Activated naive CD4-positive, alpha-beta T cell treated with anti-CD3 and anti-CD28 coated beads, Interleukin-2, amount 50 U/mL, for 16 hours (primary cell): ENCODE data around the gene RBP2.

Source experiments
- DNase-seq: peaks from one replicate; pipeline ENCODE4 v3.0.0-alpha.2; 2020

The RBP2 gene

GRCh38 chr3:139476348-139476747, at the start of gene RBP2:
TSS of gene RBP2 (minus strand) at chr3:139476516. CDS start at chr3:139476459, 57 bp downstream.
- no peak for DNase-seq

GRCh38 chr3:139524841-139525636, 48.7 kb upstream of the RBP2 start:
- DNase-seq = no peak

- DNase-seq = no peak
Measured at GRCh38 chr3:139523718-139524117, 47.4 kb upstream of the RBP2 start.

DNA sequence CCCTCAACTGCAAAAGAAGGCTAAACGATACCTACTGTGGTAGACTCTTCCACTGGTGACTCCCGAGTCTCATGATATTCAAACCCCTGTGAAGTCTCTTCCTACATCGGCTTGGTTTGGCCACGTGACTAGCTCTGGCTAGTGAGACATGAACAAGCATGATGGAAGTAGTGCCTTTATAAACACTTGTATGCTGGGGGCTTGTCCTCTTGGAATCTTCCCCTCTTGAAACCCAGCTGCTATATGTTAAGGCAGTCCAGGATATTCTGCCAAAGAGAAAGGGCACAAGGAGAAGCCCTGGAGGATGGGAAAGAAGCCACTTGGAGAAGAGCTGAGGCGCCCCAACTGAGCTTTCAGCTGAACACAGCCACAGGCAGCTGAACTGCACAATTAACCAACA, 46.9 kb upstream of the RBP2 start:
- DNase-seq = no peak

DNA sequence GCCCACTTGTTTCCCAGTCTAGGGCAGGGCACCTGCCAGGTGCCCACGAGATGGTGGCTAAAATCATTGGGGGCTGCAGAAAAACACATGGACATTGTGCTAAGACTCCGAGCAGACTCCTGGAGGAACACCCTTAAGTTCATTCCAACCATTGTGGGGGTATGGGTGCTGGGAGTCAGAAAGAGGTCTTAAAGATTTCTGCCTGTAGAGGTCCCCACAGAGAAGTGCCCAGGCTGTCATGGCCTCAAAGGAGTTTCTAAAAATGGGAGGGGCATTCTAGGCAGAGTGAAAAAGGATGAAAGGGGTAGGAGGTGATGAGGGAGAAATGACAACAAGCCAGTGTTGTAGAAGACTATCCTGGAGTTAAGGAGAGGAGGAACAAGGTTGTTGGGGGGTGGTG, 46.1 kb upstream of the RBP2 start:
- no peak for DNase-seq

DNA sequence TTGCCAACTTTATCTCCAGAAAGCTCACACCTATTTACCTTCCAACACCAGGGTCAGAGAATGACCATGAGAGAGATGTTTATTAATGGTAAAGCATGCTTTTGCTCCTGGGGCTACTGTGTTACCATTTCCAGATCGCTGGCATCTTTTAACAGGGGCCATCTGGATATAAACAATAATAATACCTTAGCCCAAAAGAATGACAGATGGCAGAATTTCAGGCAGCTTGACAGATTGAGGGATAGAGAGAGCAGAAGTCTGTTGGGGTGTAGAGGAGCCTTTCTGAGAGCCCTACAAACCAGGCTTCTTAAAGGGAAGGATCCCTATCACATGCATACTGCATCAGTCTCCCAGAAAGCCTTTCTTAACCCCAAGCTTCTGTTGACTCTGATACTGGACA, 45.5 kb upstream of the RBP2 start:
- DNase-seq = no peak

DNA sequence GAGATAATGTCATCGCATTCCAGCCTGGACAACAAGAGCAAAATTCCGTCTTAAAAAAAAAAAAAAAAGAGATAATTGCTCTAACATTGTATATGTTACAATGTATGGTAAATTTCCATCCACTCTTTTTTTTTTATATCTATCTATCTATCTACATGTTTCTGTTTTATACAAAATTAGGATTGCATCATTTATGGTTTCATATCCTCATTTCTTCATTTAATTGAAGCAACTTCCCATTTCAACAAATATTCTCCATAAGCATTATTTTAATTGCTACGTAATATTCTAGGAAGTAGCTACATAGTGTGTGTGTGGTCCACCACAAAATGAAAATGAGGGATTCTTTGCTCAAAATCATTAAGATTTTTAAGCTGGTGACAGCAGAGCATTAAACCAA, 44.8 kb upstream of the RBP2 start:
- DNase-seq = no peak

GRCh38 chr3:139519998-139520737, 43.9 kb upstream of the RBP2 start:
- no peak for DNase-seq

DNA sequence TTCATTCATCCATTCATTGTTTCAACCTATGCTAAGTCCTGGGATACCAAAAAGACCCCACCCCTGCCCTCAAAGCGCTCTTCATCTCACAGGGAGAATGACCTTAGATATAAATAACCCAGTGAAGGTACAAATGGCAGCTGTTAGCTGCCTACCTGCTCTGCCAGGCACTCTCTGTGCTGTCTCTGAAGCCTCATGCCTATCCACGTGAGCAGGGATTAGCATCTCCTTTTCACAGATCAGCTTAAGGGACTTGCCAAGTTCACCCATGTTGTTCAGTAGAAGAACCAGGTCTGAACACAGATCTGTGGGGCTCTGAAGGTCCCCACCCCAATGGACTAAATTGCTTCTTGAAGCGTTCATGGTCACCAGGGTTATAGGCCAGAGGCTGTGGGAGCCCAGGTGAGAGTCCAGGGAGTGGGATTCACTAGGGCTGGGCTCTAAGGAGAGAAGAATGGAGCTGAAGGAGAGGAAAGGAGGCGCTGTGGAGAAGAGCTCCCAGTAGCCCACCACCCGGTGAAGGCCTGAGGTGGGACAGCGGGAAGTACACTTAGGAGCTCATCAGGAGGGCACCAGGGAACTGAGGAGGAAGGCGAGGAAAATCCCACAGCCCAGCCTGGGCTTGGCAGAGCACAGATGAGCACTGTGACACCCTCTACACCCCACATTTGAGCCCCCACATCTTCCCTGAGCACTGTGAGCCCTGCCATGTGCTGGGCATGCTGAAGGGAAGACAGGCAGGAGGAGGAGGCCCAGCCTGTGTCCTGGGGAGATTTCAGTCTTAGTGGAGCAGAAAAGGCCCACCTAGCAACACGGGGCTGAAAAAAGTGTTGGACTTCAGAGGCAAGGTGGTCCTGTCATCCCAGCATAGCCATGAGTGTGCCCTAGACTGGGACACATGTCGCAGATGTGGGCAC, 42.9 kb upstream of the RBP2 start:
- DNase-seq = no peak

DNA sequence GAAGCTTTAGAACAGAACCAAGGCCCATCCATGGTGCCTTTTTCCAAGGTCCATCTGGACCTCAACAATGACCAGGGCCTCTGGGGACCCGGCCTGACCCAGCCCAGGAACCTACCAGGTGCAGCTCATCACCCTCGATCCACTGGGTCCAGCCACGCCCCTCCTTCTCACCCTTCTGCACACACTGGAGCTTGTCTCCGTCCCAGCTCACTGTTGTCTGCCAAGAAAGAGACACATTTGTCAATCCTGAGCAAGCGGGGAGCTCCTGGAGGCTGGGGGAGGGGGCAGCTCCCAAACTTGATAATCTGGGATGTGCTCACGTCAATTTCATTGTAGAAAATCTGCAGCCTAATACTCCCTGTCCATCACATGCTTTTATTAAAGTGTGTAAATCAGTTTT, 42.0 kb upstream of the RBP2 start:
- DNase-seq = no peak

- no peak for DNase-seq
Measured at GRCh38 chr3:139517321-139518065, 41.2 kb upstream of the RBP2 start.

- no peak for DNase-seq
Measured at GRCh38 chr3:139514741-139515140, 38.4 kb upstream of the RBP2 start.

DNA sequence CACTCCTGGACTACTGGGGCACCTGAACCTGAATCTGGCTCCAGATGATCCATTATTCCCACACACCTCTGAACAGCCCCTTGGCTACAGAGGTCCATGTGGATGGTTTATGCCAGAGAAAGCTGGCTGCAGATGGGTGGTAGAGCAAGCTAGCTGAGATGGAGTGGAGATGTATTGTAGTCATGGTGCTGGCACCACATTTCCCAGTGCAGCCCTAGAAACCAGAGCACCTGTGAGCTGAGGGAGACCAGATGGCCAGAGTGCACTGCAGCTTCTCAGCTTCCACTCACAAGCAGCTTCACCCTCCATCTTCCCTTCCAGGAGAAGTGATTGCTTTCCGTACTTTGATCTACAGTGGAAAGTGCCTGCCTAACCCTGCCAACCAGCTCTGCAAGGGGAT, 33.3 kb upstream of the RBP2 start:
- DNase-seq = no peak

DNA sequence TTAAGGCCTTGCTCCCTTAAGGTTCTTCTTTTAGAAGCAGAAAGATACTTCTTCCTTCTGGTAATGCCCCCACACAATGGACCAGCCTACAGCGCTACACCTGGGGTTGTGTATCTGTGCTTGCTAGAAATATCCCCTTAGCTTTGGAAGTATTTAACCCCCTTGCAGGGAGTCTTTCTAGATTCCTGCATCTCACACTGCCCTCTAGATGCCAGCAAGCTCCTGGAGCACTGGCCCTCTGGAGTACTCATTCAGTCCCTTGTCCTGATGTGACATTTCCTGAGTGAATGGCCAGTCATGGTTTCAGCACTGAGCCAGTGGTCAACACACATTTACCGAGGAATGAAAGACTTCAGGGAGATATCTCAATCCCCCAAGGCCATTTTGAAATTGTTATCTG, 30.4 kb upstream of the RBP2 start:
- DNase-seq = no peak

DNA sequence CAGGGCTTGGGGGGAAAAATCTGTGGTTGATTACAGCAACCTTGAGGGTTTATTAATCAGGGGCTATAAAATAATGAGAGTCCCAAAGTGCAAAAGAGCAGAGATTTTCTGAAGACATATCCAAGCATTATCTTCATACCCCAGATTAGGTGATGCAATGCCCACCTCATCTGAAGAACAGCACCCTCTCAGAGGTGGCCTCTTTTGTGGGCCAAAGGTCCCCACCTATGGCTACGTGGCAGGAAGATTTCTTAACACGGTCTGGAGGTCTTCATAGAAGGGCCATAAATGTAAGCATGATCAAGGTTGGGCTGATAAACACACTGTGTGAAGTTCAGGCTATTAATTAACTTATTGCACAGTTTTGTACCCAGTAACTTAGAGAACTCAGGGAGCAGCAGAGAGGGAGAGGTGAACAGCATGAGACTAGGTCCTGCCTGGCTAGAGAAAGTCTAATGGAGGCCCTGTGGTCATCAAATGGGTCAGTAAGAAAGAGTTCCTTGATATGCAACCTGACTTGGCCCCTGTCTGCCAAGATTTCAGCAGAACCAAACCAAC, 29.6 kb upstream of the RBP2 start:
- DNase-seq = no peak

DNA sequence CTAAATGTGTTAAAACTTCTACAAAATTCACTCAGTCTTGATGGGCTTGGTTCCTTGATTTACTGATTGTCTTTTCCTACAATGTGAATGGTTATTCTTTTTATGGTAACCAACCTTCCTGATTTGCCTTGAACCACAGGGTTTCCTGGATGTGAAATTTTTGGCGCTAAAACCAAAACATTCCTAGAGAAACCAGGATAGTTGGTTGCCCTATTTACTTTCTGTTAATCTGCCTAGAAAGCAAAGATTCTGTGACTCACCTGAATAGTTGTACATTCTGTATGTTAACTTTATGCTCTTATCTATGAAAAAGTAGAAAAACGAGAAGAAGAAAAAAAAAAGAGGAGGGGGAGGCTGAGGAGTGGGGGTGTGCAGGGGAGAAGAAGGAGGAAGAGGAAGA, 23.2 kb upstream of the RBP2 start:
- no peak for DNase-seq

DNA sequence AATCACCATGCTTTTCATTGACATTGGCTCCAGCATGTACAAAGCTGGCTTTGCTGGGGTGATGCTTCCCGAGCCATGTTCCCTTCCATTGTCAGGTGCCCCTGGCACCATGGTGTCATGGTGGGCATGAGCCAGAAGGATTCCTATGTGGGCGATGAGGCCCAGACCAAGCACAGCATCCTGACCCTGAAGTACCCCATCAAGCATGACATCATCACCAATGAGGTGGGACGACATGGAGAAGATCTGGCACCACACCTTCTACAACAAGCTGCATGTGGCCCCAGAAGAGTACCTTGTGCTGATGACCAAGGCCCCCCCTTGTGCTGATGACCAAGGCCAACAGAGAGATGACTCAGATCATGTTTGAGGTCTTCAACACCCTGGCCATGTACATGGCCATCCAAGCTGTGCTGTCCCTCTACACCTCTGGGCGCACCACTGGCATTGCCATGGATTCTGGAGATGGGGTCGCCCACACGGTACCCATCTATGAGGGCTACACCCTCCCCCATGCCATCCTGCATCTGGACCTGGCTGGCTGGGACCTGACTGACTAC, 17.6 kb upstream of the RBP2 start:
- DNase-seq = no peak

DNA sequence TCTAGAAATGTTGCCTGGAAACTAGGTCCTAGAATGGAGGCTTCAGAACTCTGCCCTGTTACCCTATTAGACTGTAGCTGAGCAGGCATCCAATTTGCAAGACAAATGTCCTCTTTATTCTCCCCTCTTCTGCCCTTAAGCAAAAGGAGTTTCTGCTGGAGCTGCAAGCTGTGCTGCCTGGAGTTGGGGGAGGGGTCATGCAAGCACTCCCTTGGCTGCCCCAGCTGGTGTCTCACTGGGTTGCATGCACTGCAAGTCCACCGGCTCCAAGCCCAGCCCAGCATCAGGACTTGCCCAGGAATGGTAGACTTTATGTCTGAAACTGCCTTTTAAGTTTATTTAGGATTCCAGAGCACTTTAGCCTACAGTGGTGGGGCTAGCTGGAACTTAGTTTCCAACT, 15.7 kb upstream of the RBP2 start:
- no peak for DNase-seq

GRCh38 chr3:139491027-139491700, 14.8 kb upstream of the RBP2 start:
- DNase-seq = no peak

- no peak for DNase-seq
Measured at GRCh38 chr3:139482206-139482605, 5.9 kb upstream of the RBP2 start.

GRCh38 chr3:139481116-139481515, 4.8 kb upstream of the RBP2 start:
- no peak for DNase-seq
